GM12892 (cell line): Measurements from ENCODE around the gene UBE2F.

Source experiments
- POLR2A ChIP-seq: IDR thresholded peaks from 2 replicates; pipeline ENCODE4 v1.6.1; 2011; ENCODE audit warnings: low read depth, low read length, control low read depth
- POLR2AphosphoS5 ChIP-seq: IDR thresholded peaks from 2 replicates; pipeline ENCODE4 v1.6.1; 2011; ENCODE audit warnings: low read depth, low read length, control low read depth
- TAF1 ChIP-seq: IDR thresholded peaks from 2 replicates; pipeline ENCODE4 v1.6.1; 2011; ENCODE audit warnings: low read depth, mild to moderate bottlenecking, control low read depth, low read length, borderline replicate concordance

DNA sequence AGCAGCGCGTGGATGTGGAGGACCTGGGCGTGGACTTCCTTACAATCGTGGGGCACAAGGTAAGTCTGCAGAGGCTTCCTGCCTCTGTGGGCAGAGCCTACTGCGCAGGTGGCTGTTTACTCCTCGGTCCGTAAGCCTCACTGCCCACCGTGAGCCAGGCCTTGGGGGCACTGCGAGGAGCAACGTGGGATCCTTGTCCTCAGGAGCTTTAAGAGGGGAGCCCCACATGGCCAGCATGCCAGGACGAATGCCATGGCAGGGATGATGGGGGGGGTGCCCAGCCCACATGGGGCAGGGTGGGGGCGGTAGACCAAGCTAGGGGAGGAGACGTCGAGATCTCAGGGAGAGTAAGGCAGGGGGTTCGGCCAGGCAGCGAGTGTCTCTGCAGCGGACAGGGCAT lies 115.3 kb downstream of the UBE2F start:
- no peak for TF ChIP-seq POLR2A
- no peak for TF ChIP-seq TAF1
- no peak for TF ChIP-seq POLR2AphosphoS5
